ENCODE measurements around the gene ANXA6. TPM values are rescaled to one million over a fixed set of nuclear protein-coding genes. Genes with fewer than 3 reads are reported as not detected.

ANXA6 gene
- total RNA-seq, 1 donor from 2014 or later = 143 TPM

- peaks cover 66% of the 10 kb centered on the region for H3K36me3 ChIP-seq
- no peak overlapping the region for H3K4me3 ChIP-seq
- intact Hi-C loops (cut with DNase I) = no loop called here
- no peaks in the 10 kb centered on the region for H3K27me3 ChIP-seq
- H3K4me1 ChIP-seq = peaks cover 9% of the 10 kb centered on the region
- TF ChIP-seq CTCF (IDR thresholded peaks at IDR 0.05) = no peak
- H3K9me3 ChIP-seq = no peaks in the 10 kb centered on the region
- DNase-seq = no peak
- no peak for ATAC-seq
- no peak overlapping the region for H3K27ac ChIP-seq
Measured at GRCh38 chr5:151110122-151110681, 47.4 kb downstream of the ANXA6 start.

GRCh38 chr5:151108566-151108965 lies 49.0 kb downstream of the ANXA6 start:
- Histone ChIP-seq H3K4me1 (peaks cover 9% of the 10 kb centered on the region), H3K9me3 (no peaks in the 10 kb centered on the region), H3K4me3 (no peak overlapping the region), H3K36me3 (peaks cover 75% of the 10 kb centered on the region), H3K27me3 (no peaks in the 10 kb centered on the region), H3K27ac (peak overlapping the region; percentile 32)
- intact Hi-C loops (cut with DNase I) = no loop called here
- no peak for TF ChIP-seq CTCF (IDR thresholded peaks at IDR 0.05)
- ATAC-seq (no peak), DNase-seq (no peak)

- H3K4me1 ChIP-seq = peaks cover 9% of the 10 kb centered on the region
- H3K36me3 ChIP-seq = peaks cover 76% of the 10 kb centered on the region
- H3K9me3 ChIP-seq = no peaks in the 10 kb centered on the region
- DNase-seq (no peak), ATAC-seq (peak; percentile 76)
- intact Hi-C loops (cut with DNase I) = no loop called here
- H3K4me3 ChIP-seq = no peak overlapping the region
- H3K27me3 ChIP-seq = no peaks in the 10 kb centered on the region
- H3K27ac ChIP-seq = peak overlapping the region; percentile 32
- TF ChIP-seq CTCF (IDR thresholded peaks at IDR 0.05) = no peak
Measured at GRCh38 chr5:151107738-151108520, 49.6 kb downstream of the ANXA6 start.

- intact Hi-C loops (cut with DNase I) = no loop called here
- Histone ChIP-seq H3K4me1 (peaks cover 13% of the 10 kb centered on the region), H3K9me3 (no peaks in the 10 kb centered on the region), H3K4me3 (no peak overlapping the region), H3K36me3 (peaks cover 78% of the 10 kb centered on the region), H3K27me3 (no peaks in the 10 kb centered on the region), H3K27ac (no peak overlapping the region)
- DNase-seq (no peak), ATAC-seq (no peak)
- no peak for TF ChIP-seq CTCF (IDR thresholded peaks at IDR 0.05)
Measured at GRCh38 chr5:151107084-151107483, 50.5 kb downstream of the ANXA6 start.

- H3K27ac ChIP-seq = peak overlapping the region; percentile 14
Measured at GRCh38 chr5:151106509-151106908, 51.1 kb downstream of the ANXA6 start.

More at GRCh38 chr5:151106509-151106908, 51.1 kb downstream of the ANXA6 start:
- no peak for TF ChIP-seq CTCF (IDR thresholded peaks at IDR 0.05)
- H3K4me3 ChIP-seq = no peak overlapping the region
- H3K9me3 ChIP-seq = no peaks in the 10 kb centered on the region
- DNase-seq (no peak), ATAC-seq (no peak)
- intact Hi-C loops (cut with DNase I) = no loop called here
- H3K27me3 ChIP-seq = no peaks in the 10 kb centered on the region
- peaks cover 80% of the 10 kb centered on the region for H3K36me3 ChIP-seq
- peaks cover 19% of the 10 kb centered on the region for H3K4me1 ChIP-seq
